Measurements from ENCODE around the gene MCTP1.

GRCh38 chr5:94759022-94759421 lies 525.9 kb downstream of the MCTP1 start:
- TF ChIP-seq EZH2 (IDR thresholded peaks at IDR 0.05; ENCODE audit: low read length, unreplicated experiment) = no peak
- no peak for TF ChIP-seq CTCF (conservative IDR thresholded peaks at IDR 0.05; ENCODE audit: low read depth, low read length)
- TF ChIP-seq EZH2phosphoT487 (IDR thresholded peaks at IDR 0.05; ENCODE audit: borderline replicate concordance, low read length) = no peak
